ENCODE measurements around the gene NCAM2. TPM values are rescaled to one million over a fixed set of nuclear protein-coding genes. Genes with fewer than 3 reads are reported as not detected.

The NCAM2 gene
- total RNA-seq, result under 1 TPM in 2 of 4 donors, not detected in 2; 0.67 to 0.95 TPM

DNA sequence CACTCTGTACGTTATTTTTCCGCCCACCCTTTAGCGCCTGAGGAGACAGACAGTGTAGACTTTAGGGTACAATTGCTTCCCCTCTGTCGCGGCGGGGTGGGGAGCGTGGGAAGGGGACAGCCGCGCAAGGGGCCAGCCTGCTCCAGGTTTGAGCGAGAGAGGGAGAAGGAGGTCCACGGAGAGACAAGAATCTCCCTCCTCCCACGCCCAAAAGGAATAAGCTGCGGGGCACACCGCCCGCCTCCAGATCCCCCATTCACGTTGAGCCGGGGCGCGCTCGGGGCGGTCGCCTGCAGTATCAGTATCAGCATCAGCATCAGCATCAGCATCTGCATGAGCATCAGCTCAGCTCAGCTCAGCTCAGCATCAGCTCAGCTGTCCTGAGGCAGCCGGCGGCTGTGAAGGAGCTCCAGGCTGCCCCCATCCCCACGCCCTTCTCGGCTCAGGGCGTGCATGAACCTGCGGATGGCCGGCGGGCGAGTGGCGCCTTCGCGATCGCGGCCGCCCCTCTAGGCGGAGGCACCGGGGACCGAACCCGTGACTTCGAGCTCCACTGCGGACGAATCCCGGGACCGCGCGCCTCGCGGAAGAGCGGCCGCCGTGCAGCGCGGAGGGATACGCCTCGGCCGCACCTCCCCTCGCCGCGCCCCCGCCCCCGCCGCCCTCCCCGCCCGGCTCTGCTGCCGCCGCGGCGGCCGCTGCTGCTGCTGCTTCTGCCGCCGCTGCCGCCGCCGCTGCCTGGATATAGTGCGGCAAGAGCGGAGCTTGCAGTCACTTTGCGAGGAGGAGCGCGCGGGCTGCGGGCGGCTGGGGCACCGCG is at the start of gene NCAM2:
Gene NCAM2, plus strand, starts transcription at position 774 of the 820 bp plus-strand sequence.
- TF ChIP-seq, protein P1, sequence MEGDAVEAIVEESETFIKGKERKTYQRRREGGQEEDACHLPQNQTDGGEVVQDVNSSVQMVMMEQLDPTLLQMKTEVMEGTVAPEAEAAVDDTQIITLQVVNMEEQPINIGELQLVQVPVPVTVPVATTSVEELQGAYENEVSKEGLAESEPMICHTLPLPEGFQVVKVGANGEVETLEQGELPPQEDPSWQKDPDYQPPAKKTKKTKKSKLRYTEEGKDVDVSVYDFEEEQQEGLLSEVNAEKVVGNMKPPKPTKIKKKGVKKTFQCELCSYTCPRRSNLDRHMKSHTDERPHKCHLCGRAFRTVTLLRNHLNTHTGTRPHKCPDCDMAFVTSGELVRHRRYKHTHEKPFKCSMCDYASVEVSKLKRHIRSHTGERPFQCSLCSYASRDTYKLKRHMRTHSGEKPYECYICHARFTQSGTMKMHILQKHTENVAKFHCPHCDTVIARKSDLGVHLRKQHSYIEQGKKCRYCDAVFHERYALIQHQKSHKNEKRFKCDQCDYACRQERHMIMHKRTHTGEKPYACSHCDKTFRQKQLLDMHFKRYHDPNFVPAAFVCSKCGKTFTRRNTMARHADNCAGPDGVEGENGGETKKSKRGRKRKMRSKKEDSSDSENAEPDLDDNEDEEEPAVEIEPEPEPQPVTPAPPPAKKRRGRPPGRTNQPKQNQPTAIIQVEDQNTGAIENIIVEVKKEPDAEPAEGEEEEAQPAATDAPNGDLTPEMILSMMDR (IDR thresholded peaks at IDR 0.05), result no peak
- peak in 1 of 4 donors; percentile 14 for TF ChIP-seq POLR2A (IDR thresholded peaks at IDR 0.05)
- peaks cover 0 to 23% (median 1%) of the 10 kb centered on the region in 4 donors for H3K27me3 ChIP-seq
- intact Hi-C loops (cut with DNase I), result no loop called here
- H3K36me3 ChIP-seq, result no peaks in the 10 kb centered on the region
- no peaks in the 10 kb centered on the region for H3K9me3 ChIP-seq
- no peak for DNase-seq
- H3K4me3 ChIP-seq, result peak within 1 kb of the TSS; percentile 22 to 72 (median 42)
- peaks cover 0 to 24% (median 12%) of the 10 kb centered on the region in 3 donors for H3K4me1 ChIP-seq
- H3K27ac ChIP-seq, result no peak within 1 kb of the TSS
- 5% methylated on average over 19 of the region's 86 CpGs; no CpG with 5 or more reads in 1 of the 2 donors for WGBS, 2 donors

DNA sequence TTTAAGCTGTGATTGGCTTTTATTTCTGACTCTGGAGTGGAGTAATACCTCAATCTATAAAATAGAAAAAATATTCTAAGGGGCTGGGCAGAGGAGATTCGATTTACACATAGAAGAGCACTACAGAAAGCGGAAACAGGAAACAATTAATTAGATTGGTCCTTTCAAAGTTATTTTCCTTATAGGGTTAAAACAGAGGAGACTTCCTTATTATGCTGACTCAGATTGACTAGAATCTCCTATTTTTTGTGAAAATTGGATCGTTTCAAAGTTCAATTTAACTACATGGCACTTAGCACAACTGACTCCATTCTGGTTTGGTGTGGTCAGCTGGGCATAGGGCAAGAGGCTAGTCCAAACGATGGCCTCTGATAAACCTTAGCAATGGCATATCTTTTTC is 48.3 kb upstream of the NCAM2 start:
- H3K4me1 ChIP-seq, result no peaks in the 10 kb centered on the region
- intact Hi-C loops (cut with DNase I), result no loop called here
- DNase-seq, result no peak
- no peaks in the 10 kb centered on the region for H3K36me3 ChIP-seq
- 32 to 34% methylated on average over 4 of the region's 4 CpGs for WGBS, 2 donors
- H3K27ac ChIP-seq, result no peak overlapping the region
- no peak overlapping the region for H3K4me3 ChIP-seq
- no peaks in the 10 kb centered on the region for H3K9me3 ChIP-seq
- TF ChIP-seq, protein P1 (IDR thresholded peaks at IDR 0.05), result no peak
- TF ChIP-seq POLR2A (IDR thresholded peaks at IDR 0.05), result no peak
- no peaks in the 10 kb centered on the region for H3K27me3 ChIP-seq

DNA sequence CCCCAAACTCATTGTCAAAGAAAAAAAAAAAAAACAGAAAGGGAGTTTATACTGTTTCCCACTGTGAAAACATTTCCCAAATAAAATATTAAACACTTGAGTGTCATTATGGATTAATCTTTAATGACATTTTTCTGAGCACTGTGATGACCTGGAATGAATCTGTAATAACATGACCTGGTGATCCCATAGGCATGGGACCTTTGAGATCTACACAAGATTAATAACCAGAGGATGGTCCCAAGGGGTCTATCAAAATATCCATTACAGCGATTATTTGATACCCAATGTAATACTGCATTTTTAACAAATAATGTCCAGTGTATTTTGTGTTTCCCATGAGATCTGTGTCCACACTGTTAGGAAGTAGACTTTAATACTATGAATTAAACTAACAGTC is 32.4 kb upstream of the NCAM2 start:
- no peak overlapping the region for H3K27ac ChIP-seq
- no peaks in the 10 kb centered on the region for H3K36me3 ChIP-seq
- H3K4me3 ChIP-seq, result no peak overlapping the region
- no peaks in the 10 kb centered on the region for H3K27me3 ChIP-seq
- intact Hi-C loops (cut with DNase I), result no loop called here
- no peaks in the 10 kb centered on the region for H3K4me1 ChIP-seq
- TF ChIP-seq POLR2A (IDR thresholded peaks at IDR 0.05), result no peak
- TF ChIP-seq, protein P1 (IDR thresholded peaks at IDR 0.05), result no peak
- no peak for DNase-seq
- H3K9me3 ChIP-seq, result no peaks in the 10 kb centered on the region
- 67 to 73% methylated on average over 1 of the region's 1 CpG for WGBS, 2 donors

DNA sequence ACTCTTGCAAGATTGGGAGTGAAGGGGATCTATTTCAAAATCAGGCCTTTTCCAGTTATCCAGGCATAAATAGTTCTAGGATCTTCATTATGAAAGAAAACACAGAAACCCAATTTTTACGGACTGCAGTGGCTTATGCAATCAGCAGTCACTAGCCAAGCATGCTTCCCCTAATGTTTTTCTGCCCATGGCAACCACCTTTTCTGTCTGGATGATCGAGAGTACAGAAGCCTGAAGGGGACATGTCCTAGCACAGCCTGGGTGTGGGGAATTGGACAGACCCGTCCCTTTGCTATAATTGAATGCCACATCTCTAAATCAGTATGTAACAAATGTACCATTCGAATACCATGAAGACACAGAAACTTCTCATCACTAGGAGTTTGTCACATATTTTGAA is 29.8 kb upstream of the NCAM2 start:
- H3K4me3 ChIP-seq, result no peak overlapping the region
- H3K27ac ChIP-seq, result no peak overlapping the region
- intact Hi-C loops (cut with DNase I), result no loop called here
- TF ChIP-seq, protein P1 (IDR thresholded peaks at IDR 0.05), result no peak
- no peak for TF ChIP-seq POLR2A (IDR thresholded peaks at IDR 0.05)
- H3K4me1 ChIP-seq, result no peaks in the 10 kb centered on the region
- H3K27me3 ChIP-seq, result no peaks in the 10 kb centered on the region
- no peak for DNase-seq
- H3K36me3 ChIP-seq, result no peaks in the 10 kb centered on the region
- WGBS, 2 donors, result 34 to 46% methylated on average over 4 of the region's 4 CpGs
- no peaks in the 10 kb centered on the region for H3K9me3 ChIP-seq

DNA sequence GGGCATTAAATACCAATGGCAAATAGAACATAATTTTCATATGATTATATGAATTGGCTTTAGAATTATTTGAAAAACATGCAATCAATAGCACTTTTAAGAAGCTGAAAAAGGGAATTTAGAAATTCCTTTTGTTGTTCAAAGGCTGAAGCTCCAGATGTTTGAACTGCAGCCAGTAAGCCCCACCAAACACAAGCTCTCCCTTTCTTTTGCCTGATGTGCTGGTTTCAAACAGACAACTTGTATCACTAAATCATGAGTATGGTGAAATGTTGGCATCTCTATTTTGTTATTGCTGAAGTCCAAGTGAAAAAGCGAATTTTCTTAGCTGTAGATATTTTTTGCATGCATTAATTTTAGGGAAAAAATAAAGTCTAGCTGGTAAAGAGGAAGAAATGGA is 27.5 kb upstream of the NCAM2 start:
- WGBS, 2 donors, result 14 to 27% methylated on average over 1 of the region's 1 CpG
- TF ChIP-seq, protein P1 (IDR thresholded peaks at IDR 0.05), result no peak
- TF ChIP-seq POLR2A (IDR thresholded peaks at IDR 0.05), result no peak
- no peak for DNase-seq

More for the DNA sequence above, 27.5 kb upstream of the NCAM2 start:
- H3K4me3 ChIP-seq, result no peak overlapping the region
- intact Hi-C loops (cut with DNase I), result no loop called here
- H3K27me3 ChIP-seq, result no peaks in the 10 kb centered on the region
- no peak overlapping the region for H3K27ac ChIP-seq
- no peaks in the 10 kb centered on the region for H3K36me3 ChIP-seq
- H3K4me1 ChIP-seq, result no peaks in the 10 kb centered on the region
- H3K9me3 ChIP-seq, result no peaks in the 10 kb centered on the region

All from esophagus squamous epithelium (tissue), 5 donors.